Panc1 (cell line): ENCODE measurements around the gene ZNF724.
A peak's percentile ranks its signal among the peaks of the same experiment; 100 is the strongest.

Source experiments
- CTCF ChIP-seq: fragments of 450-650 bp; IDR thresholded peaks from 2 replicates; pipeline ENCODE4 v1.5.1; 2017; ENCODE audit warnings: mild to moderate bottlenecking
- POLR2AphosphoS5 ChIP-seq: IDR thresholded peaks from 2 replicates; pipeline ENCODE4 v1.6.1; 2012; ENCODE audit warnings: mild to moderate bottlenecking, low read depth, low read length, moderate library complexity
- REST ChIP-seq, 2 experiments: IDR thresholded peaks; 2 replicates each; pipeline ENCODE4 v1.6.1; 2011 to 2012; ENCODE audit warnings: low read depth in 2 of 2, control low read depth in 1 of 2, low read length in 1 of 2, mild to moderate bottlenecking in 1 of 2, moderate library complexity in 1 of 2; ENCODE audit not compliant: insufficient read depth in 1 of 2
- SIN3A ChIP-seq: IDR thresholded peaks from 2 replicates; pipeline ENCODE4 v1.6.1; 2012; ENCODE audit warnings: low read depth, mild to moderate bottlenecking, low read length, moderate library complexity, borderline replicate concordance; ENCODE audit not compliant: insufficient read depth

- no peak for TF ChIP-seq CTCF
- TF ChIP-seq REST (IDR thresholded peaks at IDR 0.05; ENCODE audit: insufficient read depth in 1 of 2, low read depth in 2 of 2, low read length in 1 of 2), result no peak
- TF ChIP-seq POLR2AphosphoS5, result peak; percentile 63; the same call in 1 of the 2 replicates
- peak; percentile 44; the same call in 1 of the 2 replicates for TF ChIP-seq SIN3A
Measured at GRCh38 chr19:23273590-23274412, 23.6 kb upstream of the ZNF724 start.
